Measurements from ENCODE around the gene SDC4.

The SDC4 gene

GRCh38 chr20:45288376-45288775 is 59.8 kb downstream of the SDC4 start:
- in situ Hi-C loops (cut with HindIII; ENCODE audit: low pct_ligation_motif_present, low pct_unique_long_range_greater_than_20kb, low sequenced_read_pairs): no loop called here

GRCh38 chr20:45283551-45284057 is 64.6 kb downstream of the SDC4 start:
- in situ Hi-C loops (cut with HindIII; ENCODE audit: low pct_ligation_motif_present, low pct_unique_long_range_greater_than_20kb, low sequenced_read_pairs): no loop called here

More at GRCh38 chr20:45288376-45288775, 59.8 kb downstream of the SDC4 start:
- DNase-seq: no peak

GRCh38 chr20:45282700-45283550 is 65.3 kb downstream of the SDC4 start:
- in situ Hi-C loops (cut with HindIII; ENCODE audit: low pct_ligation_motif_present, low pct_unique_long_range_greater_than_20kb, low sequenced_read_pairs): no loop called here
- DNase-seq: no peak

More at GRCh38 chr20:45283551-45284057, 64.6 kb downstream of the SDC4 start:
- DNase-seq: no peak

DNA sequence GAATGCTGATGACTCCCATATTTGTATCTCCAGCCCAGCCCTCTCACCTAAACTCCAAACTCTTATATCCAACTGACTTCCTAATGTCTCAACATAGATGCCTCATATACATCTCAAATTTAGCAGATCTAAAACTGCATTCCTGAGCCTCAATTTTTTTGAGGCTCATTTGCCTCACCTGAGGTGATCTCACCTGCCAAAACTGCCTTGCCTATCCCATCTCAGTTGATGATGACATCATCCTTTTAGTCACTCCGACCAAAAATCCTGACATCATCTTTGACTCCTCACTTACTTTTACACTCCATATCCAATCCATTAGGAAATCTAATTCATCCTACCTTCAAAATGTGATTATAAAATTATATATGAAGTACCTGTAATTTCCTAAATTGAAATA is 68.2 kb downstream of the SDC4 start:
- no peak for DNase-seq
- in situ Hi-C loops (cut with HindIII; ENCODE audit: low pct_ligation_motif_present, low pct_unique_long_range_greater_than_20kb, low sequenced_read_pairs): no loop called here

- in situ Hi-C loops (cut with HindIII; ENCODE audit: low pct_ligation_motif_present, low pct_unique_long_range_greater_than_20kb, low sequenced_read_pairs): no loop called here
- DNase-seq: no peak
Measured at GRCh38 chr20:45275338-45275737, 72.9 kb downstream of the SDC4 start.

Data from ACHN (cell line).